GM12872 (cell line): Measurements from ENCODE around the gene SUB1.
A peak's percentile ranks its signal among the peaks of the same experiment; 100 is the strongest.

Experiments used
- CTCF ChIP-seq: IDR thresholded peaks from 3 replicates; pipeline ENCODE4 v1.5.1; 2011; ENCODE audit warnings: low read depth, mild to moderate bottlenecking, low read length, moderate library complexity; ENCODE audit not compliant: insufficient read depth

The SUB1 gene

GRCh38 chr5:32587067-32587551 lies 1.8 kb downstream of the SUB1 start:
- no peak for TF ChIP-seq CTCF

- no peak for TF ChIP-seq CTCF
Observed at GRCh38 chr5:32589416-32589815, 4.1 kb downstream of the SUB1 start.

GRCh38 chr5:32589942-32590869 lies 4.8 kb downstream of the SUB1 start:
- TF ChIP-seq CTCF = peak; percentile 53

GRCh38 chr5:32595118-32595517 lies 9.8 kb downstream of the SUB1 start:
- no peak for TF ChIP-seq CTCF

- TF ChIP-seq CTCF = no peak
Observed at GRCh38 chr5:32597041-32597629, 11.8 kb downstream of the SUB1 start.

GRCh38 chr5:32598260-32598937 lies 13.0 kb downstream of the SUB1 start:
- no peak for TF ChIP-seq CTCF

- no peak for TF ChIP-seq CTCF
Observed at GRCh38 chr5:32598997-32599549, 13.7 kb downstream of the SUB1 start.
